Measurements from ENCODE around the gene PHYH.
"Not testable (repeated sequence)": the region's sequence is repeated elsewhere in the genome, so short reads cannot be mapped to it uniquely, and the experiment has no call there.

The PHYH gene

GRCh38 chr10:13294784-13295183, 5.1 kb downstream of the PHYH start:
- in situ Hi-C loops (cut with HindIII; ENCODE audit: low pct_ligation_motif_present, low sequenced_read_pairs): no loop called here
- DNase-seq: no peak
- no peak for TF ChIP-seq CTCF (IDR thresholded peaks at IDR 0.05; ENCODE audit: low read depth, low read length, missing control alignments)
- Histone ChIP-seq H3K27me3 (replicated peaks) (no peaks in the 10 kb centered on the region), H3K27ac (no peak overlapping the region), H3K4me3 (ENCODE audit: low read depth, low read length) (no peak overlapping the region), H3K36me3 (replicated peaks) (no peaks in the 10 kb centered on the region)

- Histone ChIP-seq H3K27me3 (replicated peaks) (no peaks in the 10 kb centered on the region), H3K36me3 (replicated peaks) (no peaks in the 10 kb centered on the region), H3K4me3 (ENCODE audit: low read depth, low read length) (no peak overlapping the region), H3K27ac (no peak overlapping the region)
- no peak for DNase-seq
- in situ Hi-C loops (cut with HindIII; ENCODE audit: low pct_ligation_motif_present, low sequenced_read_pairs): no loop called here
- no peak for TF ChIP-seq CTCF (IDR thresholded peaks at IDR 0.05; ENCODE audit: low read depth, low read length, missing control alignments)
These were observed 7.8 kb downstream of the PHYH start for GRCh38 chr10:13291821-13292773.

- Histone ChIP-seq H3K27me3 (replicated peaks) (no peaks in the 10 kb centered on the region), H3K4me3 (ENCODE audit: low read depth, low read length) (no peak overlapping the region), H3K36me3 (replicated peaks) (no peaks in the 10 kb centered on the region), H3K27ac (no peak overlapping the region)
- DNase-seq: peak; percentile 22
- TF ChIP-seq CTCF (IDR thresholded peaks at IDR 0.05; ENCODE audit: low read depth, low read length, missing control alignments): no peak
- in situ Hi-C loops (cut with HindIII; ENCODE audit: low pct_ligation_motif_present, low sequenced_read_pairs): no loop called here
These were observed 8.8 kb downstream of the PHYH start for GRCh38 chr10:13291061-13291460.

GRCh38 chr10:13284050-13284449, 15.8 kb downstream of the PHYH start:
- Histone ChIP-seq H3K4me3 (ENCODE audit: low read depth, low read length) (no peak overlapping the region), H3K36me3 (replicated peaks) (no peaks in the 10 kb centered on the region), H3K27ac (no peak overlapping the region), H3K27me3 (replicated peaks) (no peaks in the 10 kb centered on the region)
- in situ Hi-C loops (cut with HindIII; ENCODE audit: low pct_ligation_motif_present, low sequenced_read_pairs): no loop called here
- no peak for DNase-seq
- no peak for TF ChIP-seq CTCF (IDR thresholded peaks at IDR 0.05; ENCODE audit: low read depth, low read length, missing control alignments)

GRCh38 chr10:13282348-13282747, 17.5 kb downstream of the PHYH start:
- H3K4me3 ChIP-seq (ENCODE audit: low read depth, low read length); H3K27ac ChIP-seq; H3K36me3 ChIP-seq (replicated peaks); DNase-seq; in situ Hi-C loops (cut with HindIII; ENCODE audit: low pct_ligation_motif_present, low sequenced_read_pairs); H3K27me3 ChIP-seq (replicated peaks): not testable (repeated sequence)

GRCh38 chr10:13276749-13277365, 23.0 kb downstream of the PHYH start:
- in situ Hi-C loops (cut with HindIII; ENCODE audit: low pct_ligation_motif_present, low sequenced_read_pairs): no loop called here
- TF ChIP-seq CTCF (IDR thresholded peaks at IDR 0.05; ENCODE audit: low read depth, low read length, missing control alignments): peak; percentile 30
- Histone ChIP-seq H3K27ac (no peak overlapping the region), H3K4me3 (ENCODE audit: low read depth, low read length) (no peak overlapping the region), H3K36me3 (replicated peaks) (no peaks in the 10 kb centered on the region), H3K27me3 (replicated peaks) (no peaks in the 10 kb centered on the region)
- DNase-seq: peak; percentile 7

- H3K4me3 ChIP-seq (ENCODE audit: low read depth, low read length); DNase-seq; H3K27me3 ChIP-seq (replicated peaks); H3K36me3 ChIP-seq (replicated peaks); H3K27ac ChIP-seq; in situ Hi-C loops (cut with HindIII; ENCODE audit: low pct_ligation_motif_present, low sequenced_read_pairs): not testable (repeated sequence)
These were observed 23.7 kb downstream of the PHYH start for GRCh38 chr10:13276146-13276545.

Measured in brain microvascular endothelial cell (primary cell).